Gastrocnemius medialis (tissue), 4 donors: ENCODE results near the gene SESTD1.

Source experiments
- CTCF ChIP-seq, 5 experiments: fragments of 450-650 bp in 3 of 5; fragments of 200-600 bp in 2 of 5; sonication (generic) in 2 of 5; IDR thresholded peaks in 4 of 5; conservative IDR thresholded peaks in 1 of 5; 1 replicate in 4 of 5; 2 replicates in 1 of 5; pipeline ENCODE4 v1.5.1; 2016 to 2019; ENCODE audit warnings: antibody characterized with exemption in 5 of 5, mild to moderate bottlenecking in 3 of 5, moderate library complexity in 3 of 5
- POLR2A ChIP-seq, 2 donors: fragments of 450-650 bp; IDR thresholded peaks; one replicate each; pipeline ENCODE4 v1.6.1; 2017; ENCODE audit warnings: antibody characterized with exemption in 2 of 2, mild to moderate bottlenecking in 2 of 2, moderate library complexity in 2 of 2

- TF ChIP-seq POLR2A (IDR thresholded peaks at IDR 0.05) (no peak), CTCF (IDR thresholded peaks at IDR 0.05 in 4 of 5, conservative IDR thresholded peaks at IDR 0.05 in 1 of 5) (no peak)
Measured at GRCh38 chr2:179302149-179302548, 37.5 kb upstream of the SESTD1 start.
